Measurements from ENCODE around the gene AMZ1.

AMZ1 gene

DNA sequence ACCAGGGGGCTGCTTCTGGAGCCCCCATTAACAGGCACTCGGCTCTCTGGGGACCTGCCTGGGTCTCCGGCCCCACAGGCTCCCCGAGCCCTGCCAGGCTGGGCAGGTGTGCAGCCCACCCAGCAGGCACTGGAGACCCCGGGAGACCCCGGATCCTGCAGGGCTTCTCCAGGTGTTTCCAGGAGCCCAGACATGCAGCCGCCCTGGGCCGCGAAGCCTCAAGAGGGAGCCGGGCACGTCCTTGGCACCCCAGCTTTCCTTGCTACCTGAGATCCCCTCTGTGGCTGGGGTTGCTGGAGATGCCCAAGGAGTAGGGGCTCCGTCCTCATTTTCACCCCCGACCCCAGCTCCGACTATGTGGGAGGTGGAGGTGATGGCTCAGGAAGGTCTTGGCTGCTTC is 7.7 kb upstream of the AMZ1 start:
- no peak overlapping the region for H3K4me3 ChIP-seq (ENCODE audit: low read depth, low read length)
- DNase-seq (ENCODE audit: low read depth) = no peak
- TF ChIP-seq, protein P1, sequence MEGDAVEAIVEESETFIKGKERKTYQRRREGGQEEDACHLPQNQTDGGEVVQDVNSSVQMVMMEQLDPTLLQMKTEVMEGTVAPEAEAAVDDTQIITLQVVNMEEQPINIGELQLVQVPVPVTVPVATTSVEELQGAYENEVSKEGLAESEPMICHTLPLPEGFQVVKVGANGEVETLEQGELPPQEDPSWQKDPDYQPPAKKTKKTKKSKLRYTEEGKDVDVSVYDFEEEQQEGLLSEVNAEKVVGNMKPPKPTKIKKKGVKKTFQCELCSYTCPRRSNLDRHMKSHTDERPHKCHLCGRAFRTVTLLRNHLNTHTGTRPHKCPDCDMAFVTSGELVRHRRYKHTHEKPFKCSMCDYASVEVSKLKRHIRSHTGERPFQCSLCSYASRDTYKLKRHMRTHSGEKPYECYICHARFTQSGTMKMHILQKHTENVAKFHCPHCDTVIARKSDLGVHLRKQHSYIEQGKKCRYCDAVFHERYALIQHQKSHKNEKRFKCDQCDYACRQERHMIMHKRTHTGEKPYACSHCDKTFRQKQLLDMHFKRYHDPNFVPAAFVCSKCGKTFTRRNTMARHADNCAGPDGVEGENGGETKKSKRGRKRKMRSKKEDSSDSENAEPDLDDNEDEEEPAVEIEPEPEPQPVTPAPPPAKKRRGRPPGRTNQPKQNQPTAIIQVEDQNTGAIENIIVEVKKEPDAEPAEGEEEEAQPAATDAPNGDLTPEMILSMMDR (IDR thresholded peaks at IDR 0.05; ENCODE audit: control insufficient read depth, extremely low read depth, insufficient read depth) = no peak

DNA sequence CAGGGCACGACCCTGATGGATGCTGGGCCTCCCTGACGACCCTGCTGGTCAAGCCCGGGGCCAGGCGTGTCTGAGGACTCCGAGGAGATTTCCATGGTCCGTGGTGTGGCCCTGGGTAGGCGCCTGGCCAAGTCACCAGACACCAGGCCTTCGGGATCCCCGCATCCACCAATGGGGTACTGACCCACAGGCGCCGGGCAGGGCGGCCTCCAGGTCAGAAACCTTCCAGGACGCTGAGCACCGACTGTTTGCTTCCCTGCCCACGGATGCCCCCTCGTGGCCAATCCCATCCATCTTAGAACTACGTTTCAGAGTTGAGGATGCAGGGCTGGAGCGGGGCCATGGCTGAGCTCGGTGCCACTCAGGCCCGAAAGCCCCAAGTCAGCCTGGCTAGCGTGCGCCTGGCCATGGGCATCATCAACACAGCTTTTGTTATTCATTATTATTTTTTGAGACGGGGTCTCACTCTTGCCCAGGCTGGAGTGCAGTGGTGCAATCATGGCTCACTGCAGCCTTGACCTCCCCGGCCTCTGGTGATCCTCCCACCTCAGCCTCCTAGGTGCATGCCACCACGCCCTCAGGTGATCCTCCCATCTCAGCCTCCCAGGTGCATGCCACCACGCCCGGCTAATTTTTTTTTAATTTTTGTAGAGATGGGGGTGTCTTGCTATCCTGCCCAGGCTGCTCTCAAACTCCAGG is 7.1 kb upstream of the AMZ1 start:
- TF ChIP-seq, protein P1 (IDR thresholded peaks at IDR 0.05; ENCODE audit: control insufficient read depth, extremely low read depth, insufficient read depth) = peak; percentile 90
- DNase-seq (ENCODE audit: low read depth) = peak; percentile 43
- no peak overlapping the region for H3K4me3 ChIP-seq (ENCODE audit: low read depth, low read length)

DNA sequence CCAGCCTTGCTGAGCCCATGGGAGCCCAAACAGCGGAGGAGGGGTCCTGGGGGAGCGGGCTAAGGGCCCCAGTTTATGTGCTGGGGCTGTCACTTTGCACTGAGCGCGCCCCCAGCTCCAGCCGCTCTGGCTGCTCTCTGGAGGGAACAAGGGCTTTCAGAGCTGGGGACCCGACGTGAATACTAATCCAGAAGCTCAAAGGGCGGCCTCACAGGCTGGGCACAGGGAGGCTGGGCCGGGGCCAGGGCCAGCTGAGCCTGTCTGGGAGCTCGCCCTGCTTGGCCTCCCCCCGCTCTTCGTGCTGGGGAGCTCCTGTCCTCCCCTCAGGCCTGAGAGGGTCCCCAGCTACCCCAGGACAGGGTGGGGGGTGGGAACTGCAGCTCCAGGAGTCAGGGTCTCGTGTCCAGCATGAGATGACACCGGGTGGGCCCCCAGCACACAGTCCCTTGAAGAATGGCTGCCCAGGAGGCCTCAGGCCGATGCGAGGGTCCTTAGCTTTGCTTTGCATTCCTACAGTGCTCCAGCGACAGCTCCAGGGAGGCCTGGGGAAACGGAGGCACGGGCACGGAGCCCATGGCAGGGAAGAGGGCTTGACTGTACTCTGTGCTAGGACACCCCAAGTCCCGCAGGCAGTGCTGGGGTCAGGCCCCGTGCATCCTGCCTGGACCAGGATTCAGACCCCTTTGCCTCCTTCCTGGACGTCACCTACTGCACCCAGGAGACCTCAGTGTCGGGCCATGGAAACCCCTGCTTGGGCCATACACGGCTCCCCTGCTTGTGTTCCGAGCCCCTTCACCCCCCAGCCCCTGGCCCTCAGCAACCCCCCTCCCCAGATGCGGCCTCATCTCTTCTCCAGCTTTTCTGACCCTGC is 5.8 kb upstream of the AMZ1 start:
- TF ChIP-seq, protein P1 (IDR thresholded peaks at IDR 0.05; ENCODE audit: control insufficient read depth, extremely low read depth, insufficient read depth) = no peak
- no peak for DNase-seq (ENCODE audit: low read depth)
- no peak overlapping the region for H3K4me3 ChIP-seq (ENCODE audit: low read depth, low read length)

DNA sequence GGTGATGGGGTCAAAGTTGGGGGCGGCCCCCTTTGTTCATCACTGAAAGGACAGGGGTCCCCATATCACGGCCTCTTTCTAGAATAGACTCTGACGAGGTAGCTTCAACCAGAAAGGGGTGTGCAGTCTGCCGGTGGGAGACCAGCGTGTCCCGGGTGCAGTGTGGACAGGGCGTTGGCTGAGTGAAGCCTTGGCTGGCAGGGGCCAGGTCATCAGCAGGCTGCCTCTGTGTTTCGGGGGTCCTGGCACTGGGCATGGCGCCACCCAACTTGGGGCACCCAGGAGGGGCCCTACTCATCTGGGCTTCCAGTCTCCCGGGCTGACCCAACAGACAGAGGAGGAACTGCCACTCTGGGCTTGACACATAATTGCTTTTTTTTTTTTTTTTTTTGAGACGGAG is 3.5 kb upstream of the AMZ1 start:
- TF ChIP-seq, protein P1 (IDR thresholded peaks at IDR 0.05; ENCODE audit: control insufficient read depth, extremely low read depth, insufficient read depth) = no peak
- no peak for DNase-seq (ENCODE audit: low read depth)
- no peak overlapping the region for H3K4me3 ChIP-seq (ENCODE audit: low read depth, low read length)

DNA sequence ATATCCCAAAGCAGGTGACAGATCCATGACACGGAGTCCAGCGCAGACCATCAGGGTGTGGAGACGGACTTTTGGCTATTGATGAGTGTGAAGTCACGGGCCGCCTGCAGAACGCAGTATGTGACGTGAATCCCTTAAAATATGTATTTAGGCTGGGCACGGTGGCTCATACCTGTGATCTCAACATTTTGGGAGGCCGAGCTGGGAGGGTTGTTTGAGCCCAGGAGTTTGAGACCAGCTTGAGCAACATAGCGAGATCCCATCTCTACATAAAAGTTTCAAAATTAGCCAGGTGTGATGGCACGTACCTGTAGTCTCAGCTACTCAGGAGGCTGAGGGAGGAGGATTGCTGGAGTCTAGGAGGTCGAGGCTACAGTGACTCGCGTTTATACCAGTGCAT is 1.9 kb upstream of the AMZ1 start:
- H3K4me3 ChIP-seq (ENCODE audit: low read depth, low read length) = no peak overlapping the region
- TF ChIP-seq, protein P1 (IDR thresholded peaks at IDR 0.05; ENCODE audit: control insufficient read depth, extremely low read depth, insufficient read depth) = no peak

DNA sequence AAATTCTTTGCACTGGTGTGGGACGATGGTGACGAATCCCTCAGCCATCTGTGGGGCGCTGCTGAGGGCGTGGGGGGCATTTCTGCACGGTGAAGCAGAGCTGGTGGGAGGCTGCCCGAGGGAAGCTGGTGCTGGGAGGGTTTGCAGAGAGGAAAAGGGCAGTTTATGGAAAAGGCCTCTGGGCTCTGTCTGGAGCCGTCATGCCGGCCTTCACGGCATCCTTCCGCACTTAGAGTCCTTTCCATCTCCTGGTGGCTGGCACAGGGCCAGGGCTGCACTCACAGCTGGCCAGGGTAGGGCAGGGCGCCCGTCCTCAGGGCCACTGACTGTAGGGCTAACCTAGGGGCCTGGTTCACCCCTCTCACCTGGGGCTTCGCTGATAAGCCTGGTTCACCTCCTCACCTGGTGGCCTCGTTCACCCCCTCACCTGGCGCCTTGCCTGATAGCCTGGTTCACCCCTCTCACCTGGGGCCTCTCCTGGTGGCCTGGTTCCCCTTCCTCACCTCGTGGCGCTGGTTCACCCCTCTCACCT is 598 bp upstream of the AMZ1 start:
- DNase-seq (ENCODE audit: low read depth) = no peak
- TF ChIP-seq, protein P1 (IDR thresholded peaks at IDR 0.05; ENCODE audit: control insufficient read depth, extremely low read depth, insufficient read depth) = no peak
- no peak overlapping the region for H3K4me3 ChIP-seq (ENCODE audit: low read depth, low read length)

More for the DNA sequence above, 1.9 kb upstream of the AMZ1 start:
- DNase-seq (ENCODE audit: low read depth) = no peak

All from LNCaP clone FGC (cell line).